ENCODE data around the gene HERC2.

DNA sequence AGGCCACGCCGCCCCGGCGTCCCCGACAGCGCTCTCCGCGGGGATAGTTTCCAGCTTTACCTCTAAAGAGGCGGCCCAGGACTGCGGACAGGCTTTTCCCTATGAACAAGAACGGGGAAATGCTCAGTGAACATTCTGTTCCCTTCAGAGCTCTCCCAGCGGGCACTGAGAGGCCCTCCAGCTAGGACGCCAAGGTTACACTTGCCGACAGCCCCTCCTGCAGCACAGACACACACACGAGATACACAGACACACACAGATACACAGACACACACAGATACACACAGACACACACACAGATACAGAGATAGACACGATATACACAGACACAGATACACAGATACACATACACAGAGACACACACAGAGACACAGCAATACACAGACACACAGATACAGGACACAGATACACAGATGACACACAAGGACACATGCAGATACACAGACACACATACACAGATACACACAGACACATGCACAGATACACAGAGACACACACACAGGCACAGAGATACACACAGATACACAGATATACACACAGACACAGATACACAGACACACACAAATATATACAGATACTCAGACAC is 222.3 kb downstream of the HERC2 start:
- no peak for TF ChIP-seq EZH2 (IDR thresholded peaks at IDR 0.05; ENCODE audit: borderline replicate concordance, low read depth, low read length, severe bottlenecking)
- TF ChIP-seq, protein P1, sequence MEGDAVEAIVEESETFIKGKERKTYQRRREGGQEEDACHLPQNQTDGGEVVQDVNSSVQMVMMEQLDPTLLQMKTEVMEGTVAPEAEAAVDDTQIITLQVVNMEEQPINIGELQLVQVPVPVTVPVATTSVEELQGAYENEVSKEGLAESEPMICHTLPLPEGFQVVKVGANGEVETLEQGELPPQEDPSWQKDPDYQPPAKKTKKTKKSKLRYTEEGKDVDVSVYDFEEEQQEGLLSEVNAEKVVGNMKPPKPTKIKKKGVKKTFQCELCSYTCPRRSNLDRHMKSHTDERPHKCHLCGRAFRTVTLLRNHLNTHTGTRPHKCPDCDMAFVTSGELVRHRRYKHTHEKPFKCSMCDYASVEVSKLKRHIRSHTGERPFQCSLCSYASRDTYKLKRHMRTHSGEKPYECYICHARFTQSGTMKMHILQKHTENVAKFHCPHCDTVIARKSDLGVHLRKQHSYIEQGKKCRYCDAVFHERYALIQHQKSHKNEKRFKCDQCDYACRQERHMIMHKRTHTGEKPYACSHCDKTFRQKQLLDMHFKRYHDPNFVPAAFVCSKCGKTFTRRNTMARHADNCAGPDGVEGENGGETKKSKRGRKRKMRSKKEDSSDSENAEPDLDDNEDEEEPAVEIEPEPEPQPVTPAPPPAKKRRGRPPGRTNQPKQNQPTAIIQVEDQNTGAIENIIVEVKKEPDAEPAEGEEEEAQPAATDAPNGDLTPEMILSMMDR (IDR thresholded peaks at IDR 0.05; ENCODE audit: extremely low read depth in 1 of 2, insufficient read depth in 1 of 2, low read depth in 1 of 2, low read length in 2 of 2) = no peak
- no peak for TF ChIP-seq POLR2A (IDR thresholded peaks at IDR 0.05; ENCODE audit: low read depth, low read length)
- no peak for TF ChIP-seq POLR2AphosphoS5 (IDR thresholded peaks at IDR 0.05; ENCODE audit: insufficient read depth, low read depth, low read length)
